HG02943 (cell line): ENCODE measurements around the gene VANGL2.

Experiments
- ATAC-seq: cut with Tn5 transposase; IDR thresholded peaks from one replicate; pipeline ENCODE4 v1.9.1; 2021; ENCODE audit warnings: mild to moderate bottlenecking, low read depth, moderate library complexity; ENCODE audit not compliant: unreplicated experiment

VANGL2 gene

DNA sequence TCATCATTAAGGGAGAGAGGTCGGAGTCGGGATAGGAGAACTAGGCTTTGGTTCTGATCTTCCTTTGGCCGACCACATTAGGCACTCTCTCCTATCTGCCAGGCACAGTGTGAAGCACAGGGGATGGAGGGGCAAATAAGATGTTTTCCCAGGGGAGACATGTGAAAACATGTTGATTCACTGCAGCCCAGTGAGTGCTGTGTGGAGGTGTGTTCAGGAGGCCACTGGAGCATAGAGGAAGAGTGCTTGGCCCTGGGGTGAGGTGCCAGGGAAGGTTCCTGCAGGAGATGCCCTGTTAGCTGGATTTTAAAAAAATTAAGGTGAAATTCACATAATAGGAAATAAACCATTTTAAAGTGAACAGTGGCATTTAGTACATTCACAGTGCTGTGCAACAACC is 3.7 kb downstream of the VANGL2 start:
- no peak for ATAC-seq

GRCh38 chr1:160405331-160405877 is 5.0 kb downstream of the VANGL2 start:
- no peak for ATAC-seq

DNA sequence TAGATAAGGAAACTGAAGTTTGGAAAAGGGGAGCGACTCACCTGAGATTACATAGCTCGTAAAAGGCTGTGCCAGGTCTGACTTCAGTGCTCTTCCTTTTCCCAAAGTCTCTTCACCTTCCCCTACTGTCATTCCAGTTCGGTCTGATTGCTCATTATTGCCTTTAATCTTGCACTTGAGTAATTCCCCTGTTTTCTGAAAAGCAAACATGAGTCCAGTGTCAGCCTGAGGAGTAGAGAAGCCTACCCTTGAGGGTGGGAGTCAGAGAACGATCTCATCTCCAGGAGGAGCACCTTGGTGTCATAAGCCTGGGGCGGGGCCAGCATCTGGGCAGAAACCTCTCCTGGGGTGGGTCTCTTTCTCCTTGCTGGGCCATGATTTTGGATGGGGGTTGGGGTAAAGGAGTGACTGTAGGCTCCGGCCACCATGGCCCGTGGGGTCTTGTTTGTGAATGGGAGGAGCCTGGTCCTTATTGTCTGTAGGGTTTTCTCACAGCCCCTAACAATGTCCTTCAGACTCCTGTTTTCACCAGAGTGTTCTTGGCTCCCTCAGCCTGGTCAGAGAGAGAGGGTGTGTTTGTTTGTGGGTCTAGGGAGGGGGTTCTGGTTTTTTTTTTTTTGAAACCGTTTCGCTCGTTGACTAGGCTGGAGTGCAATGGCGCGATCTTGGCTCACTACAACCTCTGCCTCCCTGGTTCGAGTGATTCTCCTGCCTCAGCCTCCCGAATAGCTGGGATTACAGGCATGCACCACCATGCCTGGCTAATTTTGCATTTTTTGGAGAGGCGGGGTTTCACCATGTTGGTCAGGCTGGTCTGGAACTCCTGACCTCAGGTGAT is 6.0 kb downstream of the VANGL2 start:
- no peak for ATAC-seq

DNA sequence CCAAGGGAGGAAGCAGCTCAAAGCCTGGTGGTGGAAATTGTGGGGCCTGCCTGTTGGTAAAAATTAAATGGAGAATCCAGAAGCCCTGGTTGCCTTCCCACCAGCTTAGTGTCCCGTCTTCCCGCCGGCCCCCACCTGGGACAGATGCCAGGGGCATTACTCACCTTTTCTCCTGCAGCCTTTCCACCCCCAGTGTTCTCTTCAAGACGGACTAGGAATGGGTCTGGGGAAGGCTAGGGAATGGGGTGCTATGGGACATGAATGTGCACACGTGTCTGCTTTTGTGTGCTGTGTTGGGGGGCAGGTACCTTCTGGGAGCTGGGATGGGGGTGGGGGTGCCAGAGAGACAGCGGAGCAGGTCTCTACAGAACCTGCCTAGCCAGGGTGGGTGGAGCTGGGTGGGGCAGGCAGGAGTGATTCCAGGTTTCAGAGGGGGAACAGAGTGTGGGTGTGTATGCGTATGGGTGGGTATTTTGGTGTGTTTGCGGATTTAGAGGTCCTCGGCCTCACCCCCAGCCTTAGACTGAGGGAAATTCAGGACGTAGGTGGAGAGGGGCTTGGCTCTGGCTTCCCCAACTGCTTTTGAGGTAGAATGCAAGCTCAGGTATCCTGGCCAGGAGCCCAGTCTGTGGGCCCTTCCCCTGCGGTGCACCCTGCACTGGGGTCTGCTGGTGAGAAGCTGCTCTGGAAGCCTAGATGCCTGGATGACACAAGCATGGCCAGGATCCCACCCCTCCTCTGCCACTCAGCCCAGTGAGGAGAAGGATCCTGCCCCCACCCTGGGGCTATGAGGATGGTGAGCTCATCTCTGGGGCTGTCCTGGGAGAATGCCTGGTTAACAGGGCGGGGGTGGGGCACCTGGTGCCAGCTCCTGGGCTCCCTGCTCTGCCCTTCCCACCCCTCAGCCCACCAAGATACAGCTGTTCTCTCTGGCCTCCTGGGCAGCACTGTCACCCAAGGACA is 7.8 kb downstream of the VANGL2 start:
- ATAC-seq = no peak

GRCh38 chr1:160408864-160409263 is 8.5 kb downstream of the VANGL2 start:
- ATAC-seq = no peak

- ATAC-seq = no peak
These were observed 9.1 kb downstream of the VANGL2 start for GRCh38 chr1:160409486-160409885.

GRCh38 chr1:160410406-160411005 is 10.1 kb downstream of the VANGL2 start:
- no peak for ATAC-seq

GRCh38 chr1:160411271-160412027 is 11.1 kb downstream of the VANGL2 start:
- no peak for ATAC-seq

DNA sequence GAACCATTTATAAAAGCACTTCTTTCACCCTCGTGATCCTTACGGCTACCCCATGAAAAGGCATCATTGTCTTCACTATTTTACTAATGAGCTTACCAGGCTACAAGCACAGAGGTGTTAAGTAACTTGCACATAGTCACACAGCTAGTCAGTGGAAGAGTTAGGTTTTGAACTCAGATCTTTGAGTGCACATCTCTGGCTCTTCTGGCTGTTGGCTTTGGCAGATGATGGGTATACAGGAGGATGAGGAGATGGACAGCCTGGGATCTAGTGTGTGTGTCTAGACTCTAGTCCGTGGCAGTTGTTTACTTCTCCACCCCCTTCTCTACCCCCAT is 11.6 kb downstream of the VANGL2 start:
- ATAC-seq = no peak

DNA sequence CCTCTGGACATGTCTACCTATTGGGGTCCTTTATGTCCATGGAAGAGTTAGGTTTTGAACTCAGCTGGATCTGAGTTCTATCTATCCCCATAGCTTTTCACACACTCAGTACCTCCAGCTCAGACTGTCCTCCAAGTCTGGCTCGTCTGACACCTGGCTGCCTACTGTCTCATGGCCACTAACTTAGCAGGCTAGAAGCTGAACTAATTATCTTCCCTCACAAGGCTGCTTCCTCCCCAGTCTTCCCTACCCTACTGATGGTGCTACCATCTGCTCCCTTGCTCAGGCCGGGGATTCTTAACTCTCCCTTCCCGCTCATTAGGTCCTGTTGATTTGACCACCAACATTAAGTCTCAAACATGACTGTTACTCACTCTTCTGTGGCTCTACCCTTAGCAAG is 13.4 kb downstream of the VANGL2 start:
- ATAC-seq = no peak

- no peak for ATAC-seq
These were observed 14.5 kb downstream of the VANGL2 start for GRCh38 chr1:160414881-160415280.

GRCh38 chr1:160415696-160416290 is 15.4 kb downstream of the VANGL2 start:
- ATAC-seq = no peak

DNA sequence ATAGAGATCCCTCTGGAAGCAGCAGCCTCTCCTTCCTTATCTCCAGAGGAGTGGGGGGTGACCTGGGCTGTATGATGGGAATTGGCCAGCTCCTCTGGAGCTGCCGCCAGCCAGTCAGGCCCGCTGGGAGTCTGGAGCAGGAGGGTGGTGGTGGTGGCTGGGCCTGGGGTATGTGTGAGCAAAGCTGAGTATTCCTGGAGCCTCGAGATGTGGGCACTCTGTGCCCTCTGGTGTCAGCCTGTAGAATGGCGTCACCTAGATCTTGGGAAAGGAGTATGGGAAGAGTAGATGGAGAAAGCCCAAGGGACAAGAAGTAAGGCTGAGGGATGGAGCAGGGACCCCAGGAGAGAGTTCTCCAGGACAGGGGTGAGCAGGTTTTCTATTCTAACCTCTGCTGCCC is 16.0 kb downstream of the VANGL2 start:
- no peak for ATAC-seq

DNA sequence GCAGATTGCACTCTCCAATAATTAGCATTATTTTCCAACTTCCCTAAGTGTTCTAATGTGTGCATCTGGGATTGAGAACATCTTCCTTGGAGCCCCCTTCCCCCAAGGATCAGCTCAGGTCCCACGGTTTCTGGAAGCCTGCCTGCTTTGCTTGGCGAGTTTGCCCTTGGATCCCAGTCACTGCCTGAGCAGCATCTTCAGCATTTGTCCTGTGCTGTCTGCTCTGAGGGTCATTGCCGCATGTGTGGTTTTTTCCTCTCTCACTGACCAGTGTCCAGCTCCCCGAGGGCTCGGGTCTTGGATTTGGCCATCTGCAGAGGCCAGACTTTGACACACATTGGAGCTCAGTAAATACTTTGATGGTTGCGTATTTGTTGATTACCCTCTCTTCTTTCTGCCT is 18.1 kb downstream of the VANGL2 start:
- ATAC-seq = no peak

GRCh38 chr1:160419150-160419837 is 18.9 kb downstream of the VANGL2 start:
- ATAC-seq = no peak

GRCh38 chr1:160419838-160420169 is 19.4 kb downstream of the VANGL2 start:
- no peak for ATAC-seq

DNA sequence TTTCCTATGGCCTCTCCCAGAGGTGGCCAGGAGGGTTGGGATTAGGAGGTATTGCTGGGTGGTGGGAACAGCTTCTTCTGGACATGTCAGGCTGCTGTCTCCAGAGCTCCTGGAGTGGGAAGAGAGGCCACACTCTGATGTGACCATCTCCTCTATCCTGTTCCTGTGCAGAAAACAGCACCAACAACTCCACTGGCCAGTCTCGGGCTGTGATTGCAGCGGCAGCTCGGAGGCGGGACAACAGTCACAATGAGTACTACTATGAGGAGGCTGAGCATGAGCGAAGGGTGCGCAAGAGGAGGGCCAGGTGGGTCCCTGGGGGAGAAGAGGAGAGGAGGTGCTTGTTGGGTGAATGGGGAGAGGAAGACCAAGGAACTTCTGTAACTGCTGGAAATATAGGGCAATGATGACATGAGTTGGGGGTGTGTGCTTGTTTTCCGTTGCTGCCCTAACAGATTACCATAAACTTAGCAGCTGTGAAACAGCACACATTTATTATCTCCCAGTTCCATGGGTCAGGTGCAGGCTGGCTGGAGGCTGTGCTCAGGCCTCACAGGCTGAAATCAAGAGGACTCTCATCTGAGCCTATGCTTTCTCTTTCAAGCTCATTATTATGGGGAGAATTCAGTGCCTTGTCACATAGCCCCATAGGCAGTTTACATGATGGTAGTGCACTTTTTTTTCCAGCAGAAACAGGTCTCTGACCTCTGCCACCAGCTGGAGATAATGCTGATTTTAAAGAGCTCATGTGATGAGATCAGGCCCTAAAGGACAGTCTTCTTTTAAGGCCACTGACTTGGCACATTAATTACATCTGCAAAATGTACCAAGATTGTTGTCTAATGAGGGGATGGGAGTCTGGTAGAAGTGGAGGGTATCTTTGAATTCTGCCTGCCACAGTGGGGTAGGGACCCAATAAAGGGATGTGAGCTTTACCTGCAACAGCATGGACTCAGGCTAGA is 20.8 kb downstream of the VANGL2 start:
- ATAC-seq = no peak

DNA sequence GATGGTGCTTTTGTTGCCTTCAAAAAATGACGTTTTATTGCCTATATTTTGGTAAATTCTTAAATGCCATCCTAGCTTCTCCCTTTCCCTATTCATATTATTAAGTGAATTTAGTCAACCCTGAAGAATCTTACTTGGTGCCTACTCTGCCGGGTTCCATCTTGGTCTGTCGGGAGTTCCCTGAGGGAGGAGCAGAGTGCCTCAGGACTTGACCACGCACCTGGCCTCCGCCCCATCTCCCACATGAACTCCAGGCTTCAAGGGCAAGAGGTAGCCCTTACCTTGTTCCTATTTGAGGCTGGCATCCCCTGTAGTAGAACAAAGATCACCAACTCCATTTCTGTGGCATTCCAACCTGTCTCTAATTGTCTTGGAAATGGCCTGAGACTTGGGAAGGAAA is 21.5 kb downstream of the VANGL2 start:
- ATAC-seq = no peak
